GM12872 (cell line): Measurements from ENCODE around the gene EHF.
A peak's percentile ranks its signal among the peaks of the same experiment; 100 is the strongest.

Experiments used
- CTCF ChIP-seq: IDR thresholded peaks from 3 replicates; pipeline ENCODE4 v1.5.1; 2011; ENCODE audit warnings: low read depth, mild to moderate bottlenecking, low read length, moderate library complexity; ENCODE audit not compliant: insufficient read depth

EHF gene

GRCh38 chr11:34633990-34634693, 13.2 kb downstream of the EHF start:
- TF ChIP-seq CTCF, result peak; percentile 6; the same call in 1 of the 3 replicates

DNA sequence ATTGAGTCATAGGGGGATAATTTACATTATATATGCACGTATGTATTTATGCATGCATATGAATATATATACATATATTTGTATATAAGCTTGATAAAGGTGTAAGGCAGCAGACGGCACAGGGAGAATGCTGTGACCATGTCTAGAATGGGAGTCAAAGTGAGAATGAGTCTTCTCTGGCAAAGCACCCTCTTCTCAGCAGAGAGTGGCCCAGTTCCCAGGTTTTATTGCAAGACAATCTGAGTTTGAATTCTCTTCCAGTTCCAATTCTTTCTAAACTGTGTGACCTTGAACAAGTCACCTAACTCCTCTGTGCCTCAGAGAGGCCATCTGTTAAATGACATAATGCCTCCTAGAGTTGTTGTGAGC, 13.8 kb downstream of the EHF start:
- TF ChIP-seq CTCF, result no peak

GRCh38 chr11:34636127-34636526, 15.2 kb downstream of the EHF start:
- TF ChIP-seq CTCF, result no peak

DNA sequence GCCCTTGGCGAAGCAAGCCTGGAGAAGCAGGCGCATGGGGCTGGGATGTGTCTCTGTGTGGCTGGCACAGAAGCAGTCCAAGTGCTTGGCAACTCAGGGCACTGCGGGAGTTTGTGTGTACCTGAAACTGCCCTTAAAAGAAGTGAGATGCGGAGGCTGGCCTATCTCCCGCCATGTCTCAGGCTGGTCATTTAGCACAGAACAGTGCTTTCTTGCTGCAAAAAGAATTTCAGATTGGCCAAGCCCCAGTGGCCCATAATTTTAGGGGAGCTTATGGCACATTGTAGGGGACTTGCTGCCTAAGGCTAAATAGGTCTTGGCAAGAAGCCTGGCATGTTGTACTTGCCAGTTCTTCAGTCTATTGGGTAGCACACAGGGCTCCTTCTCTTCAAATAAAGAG, 16.4 kb downstream of the EHF start:
- no peak for TF ChIP-seq CTCF

DNA sequence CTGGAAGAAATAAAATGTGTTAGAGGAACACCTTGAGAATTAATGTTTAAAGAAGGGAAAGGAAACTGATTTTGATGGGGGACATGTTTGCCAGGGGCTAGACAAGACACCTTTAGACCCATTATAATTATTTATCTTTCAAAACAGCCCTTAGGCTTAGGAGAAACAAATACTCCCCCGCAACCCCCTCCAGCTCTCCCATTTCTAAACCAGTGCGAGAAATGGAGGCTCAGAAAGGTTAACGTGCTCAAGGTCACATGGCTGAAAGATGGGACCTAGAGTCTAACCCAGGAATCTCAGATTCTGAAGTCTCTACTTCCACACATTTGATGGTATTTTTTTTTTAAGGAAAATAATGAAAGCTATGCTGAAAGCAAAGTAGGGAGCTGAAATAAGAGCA, 18.0 kb downstream of the EHF start:
- TF ChIP-seq CTCF, result no peak

DNA sequence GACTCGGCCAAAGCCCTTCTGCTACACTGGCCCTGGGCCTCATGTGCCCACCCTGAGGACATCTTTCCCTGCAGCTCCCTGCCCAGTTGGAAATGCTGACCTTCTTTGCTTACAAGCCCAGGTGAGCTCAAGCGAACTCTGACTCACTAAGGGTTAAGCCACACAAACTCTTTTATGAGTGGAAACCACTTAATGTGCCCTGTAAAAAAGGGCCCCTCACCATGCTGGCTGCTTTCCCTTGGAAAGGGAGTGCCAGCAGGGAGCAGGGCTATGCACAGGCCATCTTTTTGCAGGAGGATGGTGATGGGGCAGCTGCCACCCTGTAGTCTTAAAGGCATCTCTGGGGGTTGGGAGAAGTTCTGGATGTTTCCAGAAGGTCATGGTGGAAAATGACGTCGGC, 18.7 kb downstream of the EHF start:
- no peak for TF ChIP-seq CTCF

GRCh38 chr11:34640050-34640923, 19.4 kb downstream of the EHF start:
- TF ChIP-seq CTCF, result no peak
